Sigmoid colon (tissue), 3 donors: ENCODE measurements around the gene TM9SF3.

Source experiments
- POLR2A ChIP-seq, 2 donors: fragments of 450-650 bp; IDR thresholded peaks; one replicate each; pipeline ENCODE4 v1.6.1; 2016; ENCODE audit warnings: antibody characterized with exemption in 2 of 2, mild to moderate bottlenecking in 2 of 2, moderate library complexity in 2 of 2
- TF ChIP-seq, protein P1 (sequence below), 4 experiments: fragments of 450-650 bp in 3 of 4; fragments of 200-600 bp in 1 of 4; IDR thresholded peaks; one replicate each; pipeline ENCODE4 v1.5.1; 2016 to 2019; ENCODE audit warnings: antibody characterized with exemption in 4 of 4, mild to moderate bottlenecking in 3 of 4, moderate library complexity in 2 of 4

DNA sequence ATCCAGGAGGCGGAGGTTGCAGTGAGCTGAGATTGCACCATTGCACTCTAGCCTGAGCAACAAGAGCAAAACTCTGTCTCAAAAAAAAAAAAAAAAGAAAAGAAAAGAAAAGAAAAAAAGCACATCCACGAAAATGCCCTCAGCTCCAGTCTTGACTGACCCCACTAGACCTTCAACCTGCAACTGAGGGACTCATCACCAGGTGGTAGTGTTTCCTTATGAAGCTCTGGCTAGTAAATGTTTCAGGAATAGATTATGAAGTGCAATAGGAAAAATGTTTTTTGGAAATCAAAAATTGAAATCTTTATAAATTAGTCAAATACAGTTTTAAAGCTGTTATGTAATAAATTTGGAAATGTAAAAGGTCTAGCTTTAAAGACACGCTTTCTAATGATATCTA is 95.5 kb downstream of the TM9SF3 start:
- TF ChIP-seq, protein P1, sequence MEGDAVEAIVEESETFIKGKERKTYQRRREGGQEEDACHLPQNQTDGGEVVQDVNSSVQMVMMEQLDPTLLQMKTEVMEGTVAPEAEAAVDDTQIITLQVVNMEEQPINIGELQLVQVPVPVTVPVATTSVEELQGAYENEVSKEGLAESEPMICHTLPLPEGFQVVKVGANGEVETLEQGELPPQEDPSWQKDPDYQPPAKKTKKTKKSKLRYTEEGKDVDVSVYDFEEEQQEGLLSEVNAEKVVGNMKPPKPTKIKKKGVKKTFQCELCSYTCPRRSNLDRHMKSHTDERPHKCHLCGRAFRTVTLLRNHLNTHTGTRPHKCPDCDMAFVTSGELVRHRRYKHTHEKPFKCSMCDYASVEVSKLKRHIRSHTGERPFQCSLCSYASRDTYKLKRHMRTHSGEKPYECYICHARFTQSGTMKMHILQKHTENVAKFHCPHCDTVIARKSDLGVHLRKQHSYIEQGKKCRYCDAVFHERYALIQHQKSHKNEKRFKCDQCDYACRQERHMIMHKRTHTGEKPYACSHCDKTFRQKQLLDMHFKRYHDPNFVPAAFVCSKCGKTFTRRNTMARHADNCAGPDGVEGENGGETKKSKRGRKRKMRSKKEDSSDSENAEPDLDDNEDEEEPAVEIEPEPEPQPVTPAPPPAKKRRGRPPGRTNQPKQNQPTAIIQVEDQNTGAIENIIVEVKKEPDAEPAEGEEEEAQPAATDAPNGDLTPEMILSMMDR (IDR thresholded peaks at IDR 0.05), result no peak
- TF ChIP-seq POLR2A (IDR thresholded peaks at IDR 0.05), result no peak
